MM.1S (cell line): ENCODE results near the gene POLR1A.

Source experiments
- CTCF ChIP-seq: fragments of 300-600 bp; sonication (generic); IDR thresholded peaks from 2 replicates; pipeline ENCODE4 v1.5.1; 2016; ENCODE audit warnings: antibody characterized with exemption, low read length, mixed read lengths
- EZH2 ChIP-seq: fragments of 300-600 bp; sonication (generic); optimal IDR thresholded peaks from 2 replicates; pipeline ENCODE3; 2017; ENCODE audit warnings: low read depth, mild to moderate bottlenecking, antibody characterized with exemption, low read length, mixed read lengths
- EZH2phosphoT487 ChIP-seq: fragments of 300-600 bp; sonication (generic); IDR thresholded peaks from 2 replicates; pipeline ENCODE4 v1.6.1; 2018; ENCODE audit warnings: antibody characterized with exemption, low read length

- no peak for TF ChIP-seq CTCF
- no peak for TF ChIP-seq EZH2
- TF ChIP-seq EZH2phosphoT487 = no peak
These were observed 87.5 kb downstream of the POLR1A start for GRCh38 chr2:86017901-86018896.
